ENCODE data around the gene LRMDA.

LRMDA gene

DNA sequence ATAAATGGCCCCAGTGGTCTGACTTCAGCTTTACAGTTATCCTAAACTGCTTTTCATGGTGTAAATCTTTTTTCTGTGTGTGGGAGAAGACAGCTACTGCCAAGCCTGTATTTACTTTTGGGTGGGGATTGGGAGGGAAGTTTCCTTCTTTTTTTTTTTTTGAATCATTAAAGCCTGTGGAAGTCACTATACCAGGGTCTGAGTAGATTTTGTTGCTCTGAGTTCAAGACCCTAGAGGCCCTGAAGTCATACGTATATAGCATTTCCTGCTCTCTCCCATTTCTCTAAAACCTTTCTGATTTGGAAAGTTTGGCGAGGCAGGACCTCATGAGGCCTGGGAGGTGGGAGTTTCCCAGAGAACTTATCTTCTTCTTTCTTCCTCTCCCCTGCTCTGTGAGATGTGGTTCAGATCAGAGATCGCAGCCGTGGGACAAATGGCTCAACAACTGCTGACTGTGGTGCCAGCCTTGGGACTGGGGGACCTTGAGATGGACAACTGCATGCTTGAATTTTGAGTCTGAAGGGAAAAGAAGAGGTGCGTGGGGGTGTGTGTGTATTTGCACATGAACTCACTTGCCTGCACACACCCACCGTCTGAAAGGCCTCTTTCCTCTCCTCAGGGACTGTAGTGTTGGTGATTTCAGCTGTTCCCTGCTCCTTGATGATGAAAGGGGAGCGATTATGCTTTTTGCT is 18.1 kb downstream of the LRMDA start:
- DNase-seq, result no peak

GRCh38 chr10:75450075-75450445 is 18.6 kb downstream of the LRMDA start:
- no peak for DNase-seq

DNA sequence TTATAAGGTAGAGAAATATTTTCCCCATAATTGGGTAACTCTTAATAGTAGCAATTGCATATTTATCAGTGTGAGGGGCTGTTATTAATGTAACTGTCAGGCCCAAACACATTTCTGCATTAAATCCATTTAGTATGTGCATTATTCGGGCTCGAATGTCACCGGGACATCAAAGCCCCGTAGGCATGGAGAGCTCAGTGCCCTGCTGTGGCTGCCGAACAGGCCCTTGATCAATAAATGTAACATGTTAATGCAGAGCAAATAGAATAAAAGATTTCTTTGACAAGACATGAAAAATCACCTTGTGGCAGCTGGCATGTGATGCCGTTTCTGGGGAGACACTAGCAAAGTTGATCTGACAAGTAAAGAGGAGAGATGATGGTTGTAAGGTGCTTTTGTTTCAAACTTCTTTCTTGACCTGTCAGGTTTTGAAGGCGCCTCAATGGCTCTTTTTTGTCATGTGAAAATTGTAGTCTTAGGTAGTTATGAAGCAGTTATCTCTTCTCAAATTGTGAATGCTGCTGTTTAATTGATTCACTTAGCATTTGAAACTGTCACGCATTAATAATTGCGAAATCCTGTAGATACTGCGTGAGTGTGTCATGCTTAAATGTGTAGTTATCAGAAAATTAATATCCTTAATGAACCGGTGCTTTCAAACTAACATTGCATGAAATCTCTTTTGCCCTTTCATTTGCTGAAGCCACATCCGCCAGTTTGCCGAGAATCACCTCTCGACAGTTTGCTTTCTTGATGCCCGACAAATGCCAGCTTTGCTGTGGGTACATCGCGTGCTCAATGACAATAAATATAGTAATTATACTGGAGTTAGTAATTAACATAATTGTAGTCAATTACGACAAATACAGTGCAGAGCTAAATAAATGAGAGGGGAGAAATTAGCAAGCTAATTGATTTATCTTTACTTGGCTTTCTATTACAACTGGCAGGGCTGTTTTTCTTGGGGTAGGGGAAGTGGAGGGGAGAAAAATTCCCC is 19.5 kb downstream of the LRMDA start:
- no peak for DNase-seq

DNA sequence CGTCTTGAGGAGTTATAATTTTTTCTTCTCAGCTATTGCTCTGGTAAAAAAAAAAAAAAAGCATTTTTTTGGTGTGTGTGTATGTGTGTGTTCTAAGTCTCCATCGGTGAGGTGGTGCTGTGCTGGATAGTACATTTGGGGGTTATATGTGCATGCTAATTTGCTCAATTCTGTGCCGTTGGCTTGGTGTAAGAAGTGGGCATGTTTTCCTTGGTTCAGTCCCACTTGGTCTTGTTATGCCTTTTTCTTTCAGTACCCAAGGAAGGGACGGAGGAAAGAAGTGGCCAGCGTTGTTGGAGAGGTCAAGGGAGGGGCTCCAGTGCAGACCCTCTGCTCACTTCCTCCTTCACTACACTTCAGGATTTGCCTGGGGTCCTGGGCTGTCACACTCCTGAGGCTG is 20.4 kb downstream of the LRMDA start:
- no peak for DNase-seq

- no peak for DNase-seq
Observed at GRCh38 chr10:75452997-75453396, 21.6 kb downstream of the LRMDA start.

DNA sequence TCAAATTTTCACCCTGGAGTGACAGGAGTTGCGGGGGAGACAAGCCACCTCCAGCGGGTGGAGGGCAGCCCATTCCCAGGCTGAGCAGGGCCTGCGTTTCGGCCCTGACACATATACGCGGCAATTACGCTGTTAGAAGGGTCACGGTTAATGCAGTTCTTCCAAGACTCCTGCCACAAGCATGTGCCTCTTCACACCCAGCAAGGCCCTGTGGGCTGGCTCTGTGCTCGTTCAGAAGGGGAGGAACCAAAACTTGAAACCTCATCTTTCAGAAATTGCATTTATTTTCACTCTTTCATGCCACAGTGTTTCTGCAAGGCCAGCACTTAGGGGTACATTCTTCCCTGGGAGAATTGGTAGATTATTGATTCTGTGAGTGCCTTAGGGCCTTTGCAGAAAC is 24.7 kb downstream of the LRMDA start:
- no peak for DNase-seq

- DNase-seq, result no peak
Observed at GRCh38 chr10:75460059-75460458, 28.6 kb downstream of the LRMDA start.

DNA sequence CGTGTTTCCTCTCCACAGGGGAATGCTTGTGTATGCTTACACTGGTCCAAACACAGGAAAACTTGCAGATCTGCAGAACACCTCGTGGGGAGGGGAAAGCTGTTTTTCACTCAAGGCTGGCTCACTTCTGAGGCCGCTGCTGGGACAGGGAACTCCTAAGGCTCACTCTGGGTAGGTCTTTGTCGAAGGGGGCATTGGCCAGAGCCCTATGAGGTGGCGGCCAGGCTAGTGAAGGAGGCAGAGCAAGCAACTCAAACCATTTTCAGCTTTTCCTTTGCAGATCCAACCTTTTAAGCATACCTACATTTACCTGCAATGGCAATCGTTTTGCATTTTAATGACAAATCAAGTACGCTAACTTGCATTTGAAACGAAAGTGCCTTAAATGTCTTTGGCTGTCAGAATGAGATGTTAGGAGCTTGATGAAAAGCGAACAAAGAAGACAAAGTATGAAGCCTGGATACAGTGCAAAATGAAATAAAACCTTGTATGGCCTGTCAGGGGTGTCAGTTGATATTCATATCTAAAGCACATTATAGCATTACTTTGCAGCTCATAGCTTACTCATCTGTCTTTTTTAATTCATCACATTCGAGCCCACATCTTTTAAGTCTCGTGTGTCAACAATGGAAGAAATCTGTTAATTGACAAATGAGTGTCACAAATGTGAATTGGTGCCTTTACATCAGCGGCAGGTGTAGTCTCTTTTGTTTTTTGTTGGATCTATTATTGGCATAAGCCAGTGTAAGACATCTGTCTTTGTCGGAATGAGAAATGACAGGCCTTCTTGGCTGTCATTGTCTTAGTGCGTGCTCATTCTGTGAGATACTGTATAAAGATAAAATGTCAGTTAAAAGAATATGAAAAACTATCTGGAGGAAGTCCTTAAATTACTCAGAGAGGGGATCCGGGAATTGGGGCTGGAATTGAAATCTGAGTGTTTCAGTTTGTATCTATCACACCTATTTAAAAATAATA is 30.5 kb downstream of the LRMDA start:
- no peak for DNase-seq

DNA sequence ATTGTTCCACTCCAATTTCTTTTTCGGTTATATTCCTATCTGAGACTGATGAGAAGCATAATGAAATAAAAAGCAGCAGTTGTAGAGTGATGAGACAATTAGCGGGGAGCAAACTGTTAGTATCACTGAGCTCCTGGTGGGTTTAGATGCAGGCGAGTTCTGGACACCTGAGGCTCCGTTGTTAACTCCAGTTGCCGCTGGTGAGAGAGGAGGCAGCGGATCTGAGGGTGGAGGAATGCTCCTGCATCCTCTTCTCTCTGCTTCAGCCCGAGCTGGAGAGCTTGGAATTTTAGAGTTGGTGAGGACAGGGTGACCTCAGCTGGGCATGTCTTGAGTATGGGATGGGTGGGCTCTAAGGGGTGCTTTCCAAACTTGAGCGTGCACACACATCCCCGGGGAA is 31.4 kb downstream of the LRMDA start:
- DNase-seq, result no peak

DNA sequence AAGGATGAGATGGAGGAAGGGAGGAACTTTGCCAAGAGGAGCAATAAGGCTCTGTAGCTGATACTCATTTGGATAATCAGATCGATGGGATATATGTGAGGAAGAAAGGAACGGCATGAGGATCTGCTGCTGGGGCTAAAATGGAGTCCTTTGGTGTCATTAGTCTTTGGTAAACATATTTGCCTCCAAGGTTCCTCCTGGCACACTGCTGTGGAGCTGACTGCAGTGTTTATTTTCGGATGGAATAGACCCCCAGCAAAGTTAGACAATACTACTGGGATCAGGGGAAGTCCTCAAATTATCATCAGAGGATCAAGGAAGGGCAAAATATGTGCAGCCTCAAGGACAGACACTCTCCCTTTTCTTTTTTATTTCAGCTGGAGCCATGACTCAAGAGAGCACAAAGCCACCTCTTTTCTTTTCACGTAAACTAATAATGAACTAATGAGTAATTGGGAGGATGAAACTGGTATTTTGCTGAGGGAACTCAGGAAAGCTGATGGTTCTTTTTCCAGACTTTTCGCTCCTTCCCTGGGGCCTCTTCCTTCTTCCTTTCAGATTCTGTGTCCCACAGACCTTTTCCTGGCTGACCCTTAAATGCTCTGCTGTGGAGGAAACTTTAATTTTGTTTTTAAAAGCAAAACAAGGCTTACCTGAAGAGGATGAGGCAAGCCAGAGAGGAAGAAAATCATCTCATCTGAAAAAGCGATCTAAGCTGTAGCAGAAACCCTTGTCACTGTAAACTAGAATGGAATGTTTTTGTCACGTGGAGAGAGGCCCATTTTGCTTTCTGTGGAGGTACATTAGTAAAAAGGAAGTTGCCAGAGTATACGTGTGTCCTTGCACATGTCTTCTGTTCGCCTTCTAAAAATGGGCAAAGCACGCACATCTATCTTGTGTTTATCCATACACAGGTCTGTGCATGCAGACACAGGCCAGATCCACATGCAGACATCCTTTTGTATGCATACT is 33.3 kb downstream of the LRMDA start:
- no peak for DNase-seq

GRCh38 chr10:75465450-75465827 is 34.0 kb downstream of the LRMDA start:
- DNase-seq, result no peak

DNA sequence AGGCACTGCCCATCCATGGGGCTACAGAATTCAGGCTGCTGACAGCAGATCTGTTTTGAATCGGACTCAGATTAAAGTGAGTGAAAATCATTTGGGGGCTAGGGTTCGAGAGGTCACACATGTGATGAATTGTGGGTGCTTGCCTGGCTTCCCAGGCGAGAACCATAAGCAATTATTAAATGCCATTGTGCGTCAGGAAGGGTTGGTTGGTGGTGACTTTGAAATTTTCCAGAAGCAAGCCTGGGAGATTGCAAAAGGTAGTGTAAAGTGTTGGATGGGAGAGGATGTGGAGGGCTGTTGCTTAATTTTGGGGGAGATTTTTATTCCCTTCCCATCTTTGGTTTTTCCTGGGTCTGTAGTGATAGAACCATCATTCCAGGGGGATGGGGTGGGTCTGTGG is 34.6 kb downstream of the LRMDA start:
- no peak for DNase-seq

GRCh38 chr10:75466886-75467285 is 35.5 kb downstream of the LRMDA start:
- no peak for DNase-seq

- no peak for DNase-seq
Observed at GRCh38 chr10:75468612-75469005, 37.2 kb downstream of the LRMDA start.

- no peak for DNase-seq
Observed at GRCh38 chr10:75469006-75469616, 37.7 kb downstream of the LRMDA start.

GRCh38 chr10:75470901-75471300 is 39.5 kb downstream of the LRMDA start:
- no peak for DNase-seq

DNA sequence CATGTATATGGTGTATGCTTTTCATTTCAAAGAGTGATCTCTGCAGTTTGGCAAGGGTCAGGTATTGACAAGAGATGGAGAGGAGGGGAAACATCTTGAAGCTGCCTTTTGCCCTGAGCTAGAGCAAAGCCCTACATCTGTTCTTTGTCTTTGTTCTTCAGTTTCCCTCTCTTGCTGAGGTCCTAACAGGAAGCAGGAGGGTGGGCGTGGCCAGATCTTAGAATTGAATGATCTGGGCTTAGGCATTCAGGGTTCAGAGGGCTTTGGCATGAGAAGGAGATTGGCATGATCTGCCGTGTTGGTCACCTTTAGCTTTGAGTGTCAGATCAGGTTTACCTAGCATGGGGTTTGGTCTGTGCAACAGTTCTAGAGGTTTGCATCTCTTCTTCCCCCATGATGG is 41.3 kb downstream of the LRMDA start:
- DNase-seq, result no peak

DNA sequence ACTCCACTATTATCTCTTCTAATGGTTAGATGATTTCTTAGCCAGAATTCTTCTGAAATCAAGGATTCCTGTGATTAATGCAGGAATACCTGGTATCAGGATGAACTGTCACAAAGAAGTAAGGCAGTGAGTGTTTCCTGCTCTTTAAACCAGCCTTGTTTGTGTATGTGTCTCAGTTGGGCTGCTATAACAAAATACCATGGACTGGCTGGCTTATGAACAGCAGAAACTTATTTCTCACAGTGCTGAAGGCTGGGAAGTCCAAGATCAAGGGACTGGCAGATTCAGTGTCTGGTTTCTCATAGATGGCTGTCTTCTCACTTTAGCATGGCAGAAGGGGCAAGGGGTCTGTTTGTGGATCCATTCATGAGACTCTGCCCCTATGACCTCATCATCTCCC is 42.7 kb downstream of the LRMDA start:
- DNase-seq, result no peak

GRCh38 chr10:75475460-75476182 is 44.2 kb downstream of the LRMDA start:
- no peak for DNase-seq

DNA sequence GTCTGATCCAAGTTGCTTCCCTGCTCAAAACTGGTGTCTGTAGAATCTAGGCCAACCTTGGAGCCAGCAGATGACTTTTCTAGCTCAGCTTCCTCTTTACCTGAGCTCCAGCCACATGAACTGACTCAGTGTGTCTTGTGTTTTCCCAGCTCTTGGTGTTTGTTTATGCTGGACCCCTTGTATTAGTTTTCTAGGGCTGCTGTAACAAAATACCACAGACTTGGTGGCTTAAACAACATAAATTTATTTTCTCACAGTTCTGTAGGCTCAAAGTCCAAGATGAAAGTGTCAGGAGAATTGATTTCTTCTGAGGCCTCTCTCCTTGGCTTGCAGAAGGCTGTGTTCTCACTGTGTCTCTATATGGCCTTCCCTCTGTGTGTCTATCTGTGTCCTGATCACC is 45.1 kb downstream of the LRMDA start:
- DNase-seq, result no peak

DNA sequence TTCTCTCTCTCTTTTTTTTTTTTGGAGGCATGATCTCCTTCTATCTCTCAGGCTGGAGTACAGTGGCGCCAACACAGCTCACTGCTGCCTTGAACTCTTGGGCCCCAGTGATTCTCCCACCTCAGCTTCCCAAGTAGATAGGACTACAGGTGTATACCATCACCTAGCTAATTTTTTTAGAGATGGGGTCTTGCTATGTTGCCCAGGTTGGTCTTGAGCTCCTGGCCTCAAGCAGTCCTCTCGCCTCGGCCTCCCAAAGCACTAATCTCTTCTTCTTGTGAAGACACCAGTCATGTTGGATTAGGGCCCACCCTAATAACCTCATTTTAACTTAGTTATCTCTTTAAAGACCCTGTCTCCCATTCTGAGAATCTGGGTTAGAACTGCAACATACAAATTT is 45.6 kb downstream of the LRMDA start:
- no peak for DNase-seq

All from CD4-positive, alpha-beta T cell treated with Interleukin-10 for 1 hour (primary cell).